Measurements from ENCODE around the gene RPS28. TPM values are rescaled to one million over a fixed set of nuclear protein-coding genes. Genes with fewer than 3 reads are reported as not detected.

The RPS28 gene
- total RNA-seq, 2 experiments from 2014 or later = 1,994 to 2,316 TPM

Other genes with a start within 250 kb of the RPS28 start
- gene FBN3, start 171.9 kb upstream of the RPS28 start, total RNA-seq = not detected
- gene CERS4, start 112.1 kb upstream of the RPS28 start, total RNA-seq = 10 to 100 TPM; 21.2 to 21.8 TPM
- 10 to 100 TPM; 39.9 to 41.4 TPM for gene CD320, start 13.1 kb upstream of the RPS28 start, total RNA-seq
- 100 to 1,000 TPM in 1 of 2 experiments, 10 to 100 TPM in 1; 90.9 to 112 TPM for gene NDUFA7, start 121 bp upstream of the RPS28 start, total RNA-seq
- gene KANK3, start 21.8 kb downstream of the RPS28 start, total RNA-seq = 1 to 10 TPM in 1 of 2 experiments, under 1 TPM in 1; 0.98 to 1.1 TPM
- gene ANGPTL4, start 42.7 kb downstream of the RPS28 start, total RNA-seq = 1 to 10 TPM; 7.4 to 7.9 TPM
- 10 to 100 TPM; 74.3 to 93.4 TPM for gene RAB11B, start 68.9 kb downstream of the RPS28 start, total RNA-seq
- gene MARCHF2, start 91.8 kb downstream of the RPS28 start, total RNA-seq = 10 to 100 TPM in 1 of 2 experiments, 1 to 10 TPM in 1; 9.1 to 10.1 TPM
- gene HNRNPM, start 123.5 kb downstream of the RPS28 start, total RNA-seq = 100 to 1,000 TPM; 250 to 304 TPM
- gene PRAM1, start 181.1 kb downstream of the RPS28 start, total RNA-seq = 1 to 10 TPM in 1 of 2 experiments, under 1 TPM in 1; 0.90 to 1.1 TPM
- gene ZNF414, start 192.7 kb downstream of the RPS28 start, total RNA-seq = 10 to 100 TPM; 21.0 to 23.7 TPM